ENCODE data around the gene RCCD1. TPM values are rescaled to one million over a fixed set of nuclear protein-coding genes. Genes with fewer than 3 reads are reported as not detected.

The RCCD1 gene
- total RNA-seq, 1 experiment from 2014 or later: 22.8 TPM

DNA sequence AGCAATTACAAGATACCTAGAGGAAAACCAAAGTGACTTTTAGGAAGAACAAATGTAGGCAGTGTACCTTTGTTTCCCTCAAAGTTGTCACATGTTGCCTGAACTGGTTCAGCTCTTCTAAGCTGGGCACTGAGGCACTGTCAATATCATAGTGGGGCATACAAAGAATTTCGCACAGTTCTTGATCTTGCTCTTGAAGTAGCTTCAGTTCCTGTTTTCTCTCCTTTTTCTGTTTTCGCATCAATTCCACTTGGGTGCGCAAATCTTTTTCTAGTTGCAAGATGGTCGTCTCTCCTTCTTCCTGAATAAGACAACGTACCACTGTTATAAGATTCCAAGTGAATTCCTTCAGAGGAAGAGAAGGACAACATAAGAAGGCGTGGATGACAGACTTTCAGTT lies 27.0 kb downstream of the RCCD1 start:
- no peak overlapping the region for H3K23ac ChIP-seq (ENCODE audit: insufficient read length, low read depth, low read length)
- TF ChIP-seq, protein P1, sequence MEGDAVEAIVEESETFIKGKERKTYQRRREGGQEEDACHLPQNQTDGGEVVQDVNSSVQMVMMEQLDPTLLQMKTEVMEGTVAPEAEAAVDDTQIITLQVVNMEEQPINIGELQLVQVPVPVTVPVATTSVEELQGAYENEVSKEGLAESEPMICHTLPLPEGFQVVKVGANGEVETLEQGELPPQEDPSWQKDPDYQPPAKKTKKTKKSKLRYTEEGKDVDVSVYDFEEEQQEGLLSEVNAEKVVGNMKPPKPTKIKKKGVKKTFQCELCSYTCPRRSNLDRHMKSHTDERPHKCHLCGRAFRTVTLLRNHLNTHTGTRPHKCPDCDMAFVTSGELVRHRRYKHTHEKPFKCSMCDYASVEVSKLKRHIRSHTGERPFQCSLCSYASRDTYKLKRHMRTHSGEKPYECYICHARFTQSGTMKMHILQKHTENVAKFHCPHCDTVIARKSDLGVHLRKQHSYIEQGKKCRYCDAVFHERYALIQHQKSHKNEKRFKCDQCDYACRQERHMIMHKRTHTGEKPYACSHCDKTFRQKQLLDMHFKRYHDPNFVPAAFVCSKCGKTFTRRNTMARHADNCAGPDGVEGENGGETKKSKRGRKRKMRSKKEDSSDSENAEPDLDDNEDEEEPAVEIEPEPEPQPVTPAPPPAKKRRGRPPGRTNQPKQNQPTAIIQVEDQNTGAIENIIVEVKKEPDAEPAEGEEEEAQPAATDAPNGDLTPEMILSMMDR (conservative IDR thresholded peaks at IDR 0.05): no peak
- H3K18ac ChIP-seq (ENCODE audit: insufficient read length, low read depth, low read length): no peak overlapping the region
- H4K5ac ChIP-seq (ENCODE audit: insufficient read length, low read depth, low read length): no peak overlapping the region
- H4K91ac ChIP-seq (ENCODE audit: insufficient read length, low read depth, low read length): no peak overlapping the region
- H3K4ac ChIP-seq (ENCODE audit: low read depth, low read length): no peak overlapping the region
- H2AFZ ChIP-seq (ENCODE audit: low read length): no peak overlapping the region
- H3T11ph ChIP-seq (ENCODE audit: low read length): no peak overlapping the region
- no peak overlapping the region for H3K4me2 ChIP-seq (ENCODE audit: insufficient read depth, insufficient read length, low read length)
- no peak overlapping the region for H3K9ac ChIP-seq (ENCODE audit: extremely low read depth, insufficient read length, low read length)
- H3K27me3 ChIP-seq (ENCODE audit: insufficient read depth, low read length): no peaks in the 10 kb centered on the region
- Mint-ChIP-seq H3K9me3 (no peaks in the 10 kb centered on the region), H3K4me3 (no peak overlapping the region), H3K36me3 (ENCODE audit: insufficient read depth in 1 of 3, low read depth in 3 of 3) (peaks cover 55 to 79% (median 78%) of the 10 kb centered on the region in 3 experiments), H3K27ac (no peak overlapping the region), H3K4me1 (no peaks in the 10 kb centered on the region), H3K27me3 (ENCODE audit: low read depth) (no peaks in the 10 kb centered on the region; the same call in 1 of the 2 replicates)
- no peak overlapping the region for H3K14ac ChIP-seq (ENCODE audit: insufficient read depth, low read length)
- H2BK20ac ChIP-seq (ENCODE audit: low read depth, low read length, poor library complexity, severe bottlenecking): no peak overlapping the region
- no CpG with 5 or more reads among the region's 6 CpGs for WGBS (ENCODE audit: extremely low coverage, insufficient read length, low lambda C conversion rate)
- no peak overlapping the region for H2BK5ac ChIP-seq (ENCODE audit: insufficient read length, low read length)
- H3K23me2 ChIP-seq (ENCODE audit: insufficient read length, low read depth, low read length, poor library complexity, severe bottlenecking): no peaks in the 10 kb centered on the region
- no peak overlapping the region for H2BK15ac ChIP-seq (ENCODE audit: low read depth, low read length)
- no peak overlapping the region for H3K56ac ChIP-seq (ENCODE audit: insufficient read length, low read depth, low read length)
- no peak overlapping the region for H2AK5ac ChIP-seq (ENCODE audit: insufficient read length, low read length)
- H3K9me3 ChIP-seq (ENCODE audit: control insufficient read depth, low read depth, low read length): no peaks in the 10 kb centered on the region
- H4K8ac ChIP-seq (replicated peaks; ENCODE audit: insufficient read length, low read depth, low read length): no peak overlapping the region
- H4K20me1 ChIP-seq (ENCODE audit: control insufficient read depth, insufficient read depth, insufficient read length): no peaks in the 10 kb centered on the region
- no peak overlapping the region for H2BK12ac ChIP-seq (ENCODE audit: insufficient read length, low read depth, low read length)
- H3K79me1 ChIP-seq (ENCODE audit: insufficient read depth, low read depth, low read length, poor library complexity, severe bottlenecking): peaks cover 13% of the 10 kb centered on the region
- H3K4me1 ChIP-seq (ENCODE audit: insufficient read depth, low read length): no peaks in the 10 kb centered on the region
- H3K79me2 ChIP-seq (ENCODE audit: insufficient read depth, low read length): peaks cover 8% of the 10 kb centered on the region; the same call in 1 of the 2 replicates
- H2BK120ac ChIP-seq (ENCODE audit: low read depth, low read length, poor library complexity, severe bottlenecking): no peak overlapping the region
- H3K27ac ChIP-seq (ENCODE audit: insufficient read length, low read depth, low read length): no peak overlapping the region
- DNase-seq: no peak

Data from H9 (cell line).